NCI-H2196 (cell line): ENCODE measurements around the gene NCSTN.

Experiments used
- DNase-seq: peaks from one replicate; lab custom pipeline; 2025; ENCODE audit not compliant: unreplicated experiment; lab: John Stamatoyannopoulos, UW

NCSTN gene

DNA sequence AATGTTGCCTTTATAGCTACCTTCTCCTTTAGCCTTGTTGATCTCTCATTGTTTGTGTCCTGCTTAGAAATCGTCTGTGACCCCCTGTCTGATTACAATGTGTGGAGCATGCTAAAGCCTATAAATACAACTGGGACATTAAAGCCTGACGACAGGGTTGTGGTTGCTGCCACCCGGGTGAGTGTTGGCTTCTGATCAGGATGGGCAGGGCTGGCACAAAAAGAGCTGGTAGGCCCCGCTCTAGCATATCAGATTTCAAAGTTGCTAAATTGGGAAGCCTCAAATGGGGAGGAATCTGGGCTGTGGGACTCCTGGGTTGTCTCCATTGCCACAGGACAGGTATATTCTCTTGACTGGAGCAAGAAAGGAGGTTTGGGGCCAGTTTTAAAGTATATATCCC, 8.4 kb downstream of the NCSTN start:
- no peak for DNase-seq

DNA sequence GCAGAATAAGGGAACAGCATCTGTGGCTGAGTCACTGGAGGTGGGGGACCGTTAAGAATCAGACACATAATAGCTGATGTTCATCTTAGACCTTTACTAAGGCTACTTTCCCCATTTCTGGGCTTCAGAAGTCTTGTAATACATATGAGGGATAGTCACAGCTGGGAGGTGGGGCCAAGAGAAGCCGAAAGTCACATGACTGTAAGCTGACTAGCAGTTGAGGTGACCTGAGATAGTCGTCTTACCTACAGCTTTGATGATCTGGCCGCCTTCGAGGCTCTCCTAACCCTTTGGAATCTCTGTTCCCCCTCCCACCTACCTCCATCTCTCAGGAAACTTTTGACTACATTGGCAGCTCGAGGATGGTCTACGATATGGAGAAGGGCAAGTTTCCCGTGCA, 9.4 kb downstream of the NCSTN start:
- DNase-seq, result no peak

DNA sequence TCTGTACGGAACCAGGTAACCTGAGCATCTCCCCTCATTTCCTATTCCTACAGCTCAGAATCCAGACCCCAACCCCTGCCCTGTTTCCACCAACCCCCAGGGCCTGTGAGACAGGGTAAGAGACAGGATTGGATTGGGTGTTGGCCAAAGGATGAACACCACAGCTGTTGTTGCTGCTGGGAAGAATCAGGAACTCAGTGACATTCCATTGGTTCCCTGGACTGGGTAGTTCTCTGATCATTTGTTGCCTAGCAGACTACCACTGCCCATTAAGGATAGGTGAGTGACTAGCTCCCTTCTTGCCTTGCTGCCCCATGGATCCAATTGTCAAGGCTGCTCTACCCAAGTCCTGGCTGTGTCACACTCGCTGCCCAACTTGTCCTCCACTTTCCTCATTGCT, 10.0 kb downstream of the NCSTN start:
- no peak for DNase-seq

DNA sequence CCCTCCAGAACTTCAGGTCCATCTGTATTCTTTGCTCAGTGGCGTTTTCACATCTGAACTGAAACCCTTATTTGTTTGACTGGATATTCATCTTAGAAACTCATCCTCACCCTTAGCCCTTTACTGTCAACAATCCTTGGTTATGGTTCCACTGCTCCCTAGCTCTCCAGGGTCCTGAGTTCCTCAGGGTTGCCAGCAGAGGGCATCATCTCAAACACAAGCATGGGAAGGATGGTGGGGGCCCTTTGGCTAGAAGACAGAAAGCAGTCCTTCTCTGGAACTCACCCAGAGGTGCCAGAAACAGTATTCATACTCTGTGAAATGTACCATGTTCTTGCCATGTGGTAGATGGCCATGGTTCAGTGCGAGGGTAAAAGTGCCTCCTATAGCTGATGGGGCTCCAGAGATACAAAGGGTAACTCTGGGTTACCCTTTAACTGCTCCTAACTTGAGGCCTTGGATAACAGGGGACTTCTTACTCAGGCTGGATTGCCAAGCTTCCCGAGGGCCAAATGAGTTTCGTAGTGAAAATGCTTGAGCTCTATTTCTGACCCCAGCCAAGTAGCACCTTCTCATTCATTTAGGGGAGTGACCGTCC, 11.3 kb downstream of the NCSTN start:
- DNase-seq, result no peak

DNA sequence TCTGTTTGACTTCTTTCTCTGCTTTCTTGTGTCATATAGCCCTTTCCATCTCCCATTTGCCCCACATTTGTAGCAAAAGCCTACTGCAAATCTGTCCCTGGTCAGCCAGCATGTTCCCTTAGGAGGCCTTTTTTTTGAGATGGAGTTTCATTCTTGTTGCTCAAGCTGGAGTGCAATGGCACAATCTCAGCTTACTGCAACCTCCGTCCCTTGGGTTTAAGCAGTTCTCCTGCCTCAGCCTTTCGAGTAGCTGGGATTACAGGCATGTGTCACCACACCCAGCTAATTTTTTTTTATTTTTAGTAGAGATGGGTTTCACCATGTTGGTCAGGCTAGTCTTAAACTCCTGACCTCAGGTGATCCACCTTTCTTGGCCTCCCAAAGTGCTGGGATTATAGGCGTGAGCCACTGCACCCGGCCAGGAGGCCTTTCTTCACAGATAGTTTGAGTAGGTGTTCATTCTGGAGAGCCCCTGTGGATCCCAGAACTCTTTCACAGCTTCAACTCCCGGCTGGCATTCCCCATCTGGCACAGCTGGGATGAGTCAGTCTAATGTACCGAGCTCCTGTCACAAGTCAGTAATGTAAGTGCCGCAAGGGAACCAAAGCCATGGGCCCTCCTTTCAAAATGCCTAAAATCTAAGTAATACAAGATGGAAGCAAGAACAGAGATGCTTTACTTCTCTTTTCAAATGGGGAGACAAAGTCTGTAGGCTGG, 14.3 kb downstream of the NCSTN start:
- no peak for DNase-seq

DNA sequence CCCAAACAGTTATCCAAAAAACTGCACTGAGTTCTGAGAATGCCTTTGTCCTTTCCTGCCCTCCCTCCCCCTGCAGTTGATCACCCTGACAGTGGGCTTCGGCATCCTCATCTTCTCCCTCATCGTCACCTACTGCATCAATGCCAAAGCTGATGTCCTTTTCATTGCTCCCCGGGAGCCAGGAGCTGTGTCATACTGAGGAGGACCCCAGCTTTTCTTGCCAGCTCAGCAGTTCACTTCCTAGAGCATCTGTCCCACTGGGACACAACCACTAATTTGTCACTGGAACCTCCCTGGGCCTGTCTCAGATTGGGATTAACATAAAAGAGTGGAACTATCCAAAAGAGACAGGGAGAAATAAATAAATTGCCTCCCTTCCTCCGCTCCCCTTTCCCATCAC, 14.9 kb downstream of the NCSTN start:
- no peak for DNase-seq

DNA sequence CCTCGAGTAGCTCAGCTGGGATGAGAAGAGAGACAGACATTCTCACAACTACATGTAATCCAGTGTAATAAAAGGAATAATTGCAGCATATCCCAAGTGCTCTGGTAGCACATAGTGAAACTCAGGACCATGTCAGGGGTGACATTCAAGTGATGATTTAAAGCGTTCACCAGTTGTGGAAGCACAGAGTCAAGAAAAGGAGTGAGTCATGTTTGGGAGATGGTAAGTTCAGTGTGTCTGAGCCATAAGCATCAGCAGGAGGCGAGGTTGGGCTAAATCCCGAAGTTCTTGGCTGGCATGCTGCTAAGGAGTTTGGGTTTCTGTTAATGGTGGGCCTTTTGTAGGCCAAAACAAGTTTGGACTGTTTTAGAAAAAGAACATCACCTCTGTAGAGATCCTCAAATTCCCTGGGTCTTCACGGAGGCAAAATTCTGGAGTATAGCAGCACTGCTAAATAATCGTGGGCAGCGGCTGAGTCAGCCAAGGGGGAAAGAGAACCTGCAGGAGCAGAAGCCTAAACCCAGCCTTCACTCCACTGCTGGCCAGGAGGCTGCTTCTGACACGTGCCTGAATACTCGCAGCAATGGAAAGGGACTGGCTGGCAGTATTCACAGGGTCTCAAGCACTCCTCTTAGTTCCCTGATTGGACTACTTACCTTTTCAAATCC, 16.5 kb downstream of the NCSTN start:
- DNase-seq, result no peak

DNA sequence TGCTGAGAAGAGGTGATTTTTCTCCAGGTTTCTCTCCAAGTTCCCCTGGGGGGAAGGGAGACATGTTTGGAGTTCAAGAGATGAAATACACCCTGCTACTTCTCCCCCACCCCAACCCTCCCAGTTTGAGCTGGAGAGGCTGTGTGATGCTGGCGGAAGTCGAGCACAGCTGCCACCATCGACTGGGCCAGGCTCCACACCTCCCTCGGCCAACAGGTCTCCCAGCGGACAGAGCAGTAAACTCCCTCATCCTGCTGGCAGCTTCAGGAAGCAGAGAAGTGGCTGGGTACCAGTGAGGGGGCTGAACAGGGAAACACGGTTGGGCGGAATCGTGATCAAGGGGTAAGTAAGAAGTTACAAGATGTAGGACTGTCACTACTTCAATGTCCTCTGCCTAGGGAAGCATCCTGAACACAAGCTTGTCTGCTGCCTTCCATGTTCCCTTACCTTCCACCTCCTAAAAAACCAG, 17.1 kb downstream of the NCSTN start:
- no peak for DNase-seq

DNA sequence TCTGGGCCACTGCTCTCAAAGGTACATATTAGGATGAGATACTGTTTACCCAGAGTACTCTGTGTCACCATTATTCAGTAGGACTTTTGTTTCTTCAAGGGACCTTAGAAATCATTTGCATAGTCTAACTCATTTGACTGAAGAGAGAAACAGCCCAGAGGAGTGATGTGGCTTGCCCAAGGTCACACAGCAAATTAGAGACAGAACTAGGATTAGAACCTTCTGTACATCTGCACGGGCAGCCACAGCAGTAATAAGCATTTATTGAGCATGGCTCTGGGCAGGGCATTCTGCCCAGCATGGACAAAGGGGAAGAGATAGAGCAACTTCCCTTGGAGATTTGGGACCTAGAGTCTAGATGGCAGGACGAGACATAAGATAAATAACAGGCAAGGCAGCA, 18.0 kb downstream of the NCSTN start:
- no peak for DNase-seq

DNA sequence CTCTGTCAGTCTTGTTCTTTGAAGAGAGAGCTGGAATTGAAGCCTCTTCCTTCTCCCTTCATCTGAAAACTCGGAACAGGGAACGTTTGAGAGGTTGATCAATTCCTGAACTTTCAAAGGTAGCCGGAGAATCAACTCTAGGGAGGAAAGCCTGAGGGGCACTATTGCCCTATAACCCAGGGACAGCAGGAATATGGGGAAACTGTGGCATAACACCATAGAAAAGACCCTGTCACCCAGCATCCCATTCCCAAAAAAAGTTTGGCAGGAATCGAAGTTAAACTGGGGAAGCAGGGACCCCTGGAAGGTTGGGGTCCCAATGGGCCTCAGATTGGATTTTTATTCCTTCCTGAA, 18.6 kb downstream of the NCSTN start:
- DNase-seq, result no peak

DNA sequence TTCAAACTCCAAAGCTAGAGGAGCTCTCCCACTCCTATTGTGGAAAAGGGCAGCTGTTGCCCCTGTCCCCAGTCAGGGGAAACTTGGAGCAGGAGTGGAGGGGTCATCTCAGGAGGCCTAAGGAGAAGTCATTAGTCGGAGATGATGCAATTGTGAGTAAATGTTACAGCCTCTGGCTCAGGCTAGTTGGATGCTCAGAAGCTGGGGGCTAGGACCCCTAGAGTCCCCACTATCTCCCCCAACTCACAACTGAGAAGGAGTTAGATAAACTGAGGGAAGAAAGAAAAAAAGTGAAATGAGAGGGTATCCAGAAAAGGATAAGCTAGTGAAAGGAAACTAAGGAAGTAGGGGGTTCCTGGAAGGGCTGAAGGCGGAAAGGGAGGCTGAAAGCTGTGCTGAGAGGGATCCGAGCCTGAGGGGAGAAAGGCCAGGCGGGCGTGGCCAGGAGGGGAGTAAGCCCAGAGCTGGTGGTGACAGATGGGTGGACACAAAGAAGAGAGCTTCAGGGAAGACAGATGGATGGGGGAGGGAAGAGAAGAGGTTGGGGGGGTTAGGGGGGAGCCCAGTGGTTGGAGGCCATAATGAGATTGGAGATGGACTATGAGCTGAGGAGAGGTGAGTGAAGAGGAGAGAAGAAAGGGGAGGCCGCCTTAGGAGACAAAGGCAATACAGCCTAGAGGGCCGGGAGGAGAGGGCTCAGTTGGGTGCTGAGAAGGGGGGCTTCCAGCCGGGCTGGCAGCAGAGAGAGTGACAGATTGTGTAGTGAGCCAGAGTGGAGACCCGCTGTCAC, 19.2 kb downstream of the NCSTN start:
- DNase-seq, result no peak

DNA sequence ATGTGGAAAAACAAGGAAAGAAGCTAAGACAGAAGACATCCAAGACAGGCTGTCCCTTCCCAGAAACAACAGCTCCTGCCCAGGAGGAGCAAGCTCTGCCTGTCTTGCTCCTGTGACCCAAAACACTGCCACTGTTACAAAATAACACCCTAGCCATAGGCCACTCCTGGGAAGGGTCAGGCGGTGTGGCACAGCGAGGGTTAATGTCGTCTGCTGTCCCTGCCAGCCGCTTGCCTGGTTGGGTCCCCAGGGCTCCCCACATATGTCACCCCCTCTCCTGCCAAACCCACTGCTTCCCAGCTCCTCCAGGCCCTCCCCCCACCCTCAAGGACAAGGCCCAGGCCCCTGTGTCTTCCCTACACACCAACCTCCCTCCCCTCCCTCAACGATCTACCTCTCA, 19.8 kb downstream of the NCSTN start:
- DNase-seq, result no peak

DNA sequence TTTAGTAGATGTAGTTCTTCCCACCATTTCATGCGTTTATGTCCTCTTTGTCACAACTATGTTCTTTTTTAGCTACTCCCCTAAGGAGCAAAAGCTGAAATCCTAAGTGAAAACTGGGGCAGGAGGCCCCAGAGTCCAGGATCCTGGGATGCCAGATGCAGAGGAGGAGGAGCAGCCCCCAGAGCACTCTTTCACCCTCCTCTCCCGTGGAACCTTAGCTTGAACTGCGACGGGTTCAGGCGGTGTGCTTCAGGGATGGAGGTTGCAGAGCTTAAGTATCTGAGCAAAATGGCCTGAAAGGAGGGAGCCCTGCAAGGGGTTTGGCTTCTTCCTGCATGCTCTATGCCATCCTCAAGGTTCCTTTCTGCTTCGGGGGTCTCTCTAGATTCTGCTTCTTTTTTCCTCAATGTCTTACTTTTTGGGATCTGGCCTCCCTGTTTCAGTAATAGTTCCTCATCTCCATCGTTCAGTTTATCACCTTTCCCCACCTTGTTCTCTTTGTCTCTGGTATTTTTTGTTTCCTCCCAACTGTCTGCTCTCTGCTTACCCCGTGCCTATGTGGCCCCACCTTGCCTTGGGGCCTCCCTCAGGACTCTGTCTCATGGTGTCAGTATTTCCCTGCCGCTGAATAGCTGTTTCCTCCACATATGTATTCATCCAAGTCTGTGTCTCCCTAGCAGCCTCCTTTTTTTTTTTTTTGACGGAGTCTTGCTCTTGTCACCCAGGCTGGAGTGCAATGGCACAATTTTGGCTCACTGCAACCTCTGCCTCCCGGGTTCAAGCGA, 21.0 kb downstream of the NCSTN start:
- DNase-seq, result no peak

DNA sequence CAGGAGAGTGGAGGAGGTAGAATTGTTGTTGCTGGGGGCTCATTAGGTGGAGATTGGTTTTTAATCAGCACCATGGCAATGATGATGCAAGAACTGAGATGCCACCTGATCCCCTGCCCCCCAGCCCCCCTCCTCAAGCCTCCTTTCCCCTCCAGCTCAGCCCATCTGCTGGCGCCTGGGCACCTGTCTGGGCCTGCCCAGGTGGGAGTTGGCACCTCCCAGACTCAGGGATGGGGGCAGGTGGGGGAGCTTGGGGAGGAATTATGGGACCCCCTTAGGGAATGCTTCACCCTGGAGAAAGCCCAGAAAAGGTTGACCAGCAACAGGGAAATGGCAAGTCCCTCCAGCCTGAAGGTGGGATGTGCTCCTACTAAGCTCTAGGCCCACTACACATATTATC, 22.1 kb downstream of the NCSTN start:
- DNase-seq, result no peak

DNA sequence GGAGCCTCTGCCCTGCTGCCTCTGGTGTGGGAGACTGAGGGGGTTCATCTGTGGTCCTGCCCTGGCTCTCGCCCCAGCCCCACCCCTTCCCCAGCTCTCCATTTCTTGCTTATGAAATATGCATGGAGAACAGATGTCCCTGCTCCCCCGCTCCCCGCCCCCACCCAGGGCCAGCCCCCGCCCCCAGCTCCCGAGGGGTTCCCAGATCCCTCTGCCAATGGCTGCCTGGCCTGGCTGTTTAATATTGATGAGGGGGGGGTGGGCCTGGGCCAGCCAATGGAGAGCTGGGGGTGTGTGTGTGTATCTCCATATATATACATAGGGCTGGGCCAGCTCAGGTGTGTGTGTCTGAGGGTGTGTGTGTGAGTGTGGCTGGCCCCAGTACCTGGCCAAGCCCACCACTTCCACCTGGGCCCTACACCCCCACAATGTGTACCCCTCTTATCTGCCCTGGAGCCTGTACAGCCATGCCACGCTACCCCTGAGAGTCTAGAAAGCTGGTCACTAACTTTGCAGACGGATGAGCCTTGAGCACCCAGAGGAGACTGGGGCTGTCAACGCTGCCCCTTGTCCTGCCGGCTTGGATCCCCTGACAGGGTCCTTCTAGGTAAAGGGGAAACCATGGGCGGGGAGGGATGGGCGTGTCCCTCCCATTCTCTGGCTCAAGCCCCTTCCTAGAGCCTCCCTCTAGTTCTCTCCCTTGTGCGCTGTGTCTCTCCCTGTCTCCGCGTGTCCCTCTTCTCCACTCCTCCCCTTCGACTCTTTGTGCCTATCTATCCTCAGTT, 23.7 kb downstream of the NCSTN start, which contains the start of gene NHLH1:
Gene NHLH1, plus strand, starts transcription at position 341 of the 785 bp plus-strand sequence. CDS start 3,661 bp downstream, outside the sequence.
- DNase-seq, result no peak

DNA sequence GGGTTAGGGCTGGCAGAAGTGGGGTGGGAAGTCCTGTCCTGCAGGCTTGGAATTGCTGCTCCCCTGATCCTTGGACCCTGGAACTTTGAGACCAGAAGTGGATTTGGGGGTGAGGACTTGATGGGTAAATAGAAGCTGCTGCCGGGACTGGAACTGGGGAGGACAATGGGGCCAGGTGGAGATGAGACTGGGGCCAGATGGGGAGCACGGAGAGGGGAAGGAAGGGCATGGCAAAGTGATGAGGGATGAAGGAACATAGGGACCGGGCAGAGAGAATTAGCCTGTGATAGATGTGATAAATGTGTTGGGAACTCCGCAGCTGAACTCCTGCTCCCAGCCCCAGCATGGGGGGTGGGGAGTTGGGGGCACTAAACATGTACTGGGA, 24.3 kb downstream of the NCSTN start:
- no peak for DNase-seq

DNA sequence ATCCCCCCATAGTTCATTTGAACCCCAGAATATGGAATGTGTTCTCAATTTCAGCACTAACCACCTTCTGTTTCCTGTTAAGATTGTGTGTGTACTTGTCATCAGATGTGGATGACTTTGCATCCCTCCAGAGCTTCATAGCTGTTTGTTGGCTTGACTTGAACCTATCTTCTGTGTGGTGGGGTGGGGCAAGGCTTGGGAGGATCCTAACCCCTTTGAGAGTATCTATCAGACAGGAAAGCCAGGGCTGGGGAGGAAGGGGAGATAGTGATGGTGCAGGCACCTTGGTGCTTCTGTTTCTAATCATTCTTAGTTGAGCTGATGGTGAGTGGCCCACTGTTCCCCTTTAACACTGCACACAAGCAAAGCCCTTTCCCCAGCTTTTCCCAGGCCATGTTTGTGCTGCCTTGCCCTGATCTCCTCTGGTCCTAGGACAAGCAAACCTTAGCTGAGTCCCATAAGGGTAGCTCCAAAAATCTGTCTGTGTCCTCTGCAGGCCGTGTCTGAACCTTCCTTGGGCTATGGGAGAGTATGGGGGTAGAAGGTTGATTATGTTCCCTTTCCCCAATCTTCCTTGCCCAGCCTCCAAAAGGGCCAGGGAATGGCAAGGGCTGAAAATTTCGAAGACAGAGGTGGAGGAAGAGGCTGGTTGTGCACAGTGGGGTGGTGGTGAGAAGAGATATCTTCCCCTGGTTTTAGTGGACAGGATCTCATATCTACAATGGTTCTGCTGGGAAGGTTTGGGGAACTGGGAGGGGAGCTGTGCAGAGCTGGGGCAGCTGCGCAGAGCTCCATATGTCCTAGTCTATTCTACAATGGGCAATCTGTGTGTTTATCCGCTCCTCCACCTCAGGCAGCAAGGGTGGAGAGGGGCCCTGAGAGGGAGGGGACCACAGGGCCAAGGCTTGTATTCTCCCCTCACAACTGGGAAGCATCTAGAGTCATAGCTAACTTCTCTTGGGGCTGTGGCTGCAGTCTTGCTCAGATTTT, 25.0 kb downstream of the NCSTN start:
- no peak for DNase-seq

DNA sequence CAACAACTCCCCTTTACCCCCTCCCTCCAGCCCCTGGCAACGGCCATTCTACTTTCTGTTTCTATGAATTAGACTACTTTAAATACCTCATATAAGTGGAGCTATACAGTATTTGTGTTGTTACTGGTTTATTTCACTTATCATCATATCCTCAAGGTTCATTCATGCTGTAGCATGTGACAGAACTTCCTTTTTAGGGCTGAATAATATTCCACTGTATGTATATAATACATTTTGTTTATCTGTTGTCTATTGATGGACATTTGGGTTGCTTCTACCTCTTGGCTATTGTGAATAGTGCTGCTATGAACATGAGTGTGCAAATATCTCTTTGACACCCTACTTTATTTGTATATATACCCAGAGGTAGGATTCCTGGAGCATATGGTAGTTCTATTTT, 25.9 kb downstream of the NCSTN start:
- DNase-seq, result no peak
